ENCODE results near the gene CAP1. TPM values are rescaled to one million over a fixed set of nuclear protein-coding genes. Genes with fewer than 3 reads are reported as not detected.

The CAP1 gene
- total RNA-seq, 1 experiment from 2014 or later, result 255 TPM

- Histone ChIP-seq H3K4me2 (ENCODE audit: insufficient read depth, insufficient read length, low read length) (peak overlapping the region; percentile 95), H3K18ac (ENCODE audit: insufficient read length, low read depth, low read length) (no peak overlapping the region), H3T11ph (ENCODE audit: low read length) (no peak overlapping the region), H3K79me1 (ENCODE audit: insufficient read depth, low read depth, low read length, poor library complexity, severe bottlenecking) (peaks cover 8% of the 10 kb centered on the region), H3K27me3 (ENCODE audit: insufficient read depth, low read length) (no peaks in the 10 kb centered on the region), H3K14ac (ENCODE audit: insufficient read depth, low read length) (no peak overlapping the region), H2BK120ac (ENCODE audit: low read depth, low read length, poor library complexity, severe bottlenecking) (no peak overlapping the region), H2BK15ac (ENCODE audit: low read depth, low read length) (no peak overlapping the region), H3K23ac (ENCODE audit: insufficient read length, low read depth, low read length) (no peak overlapping the region), H3K9ac (ENCODE audit: extremely low read depth, insufficient read length, low read length) (peak overlapping the region; percentile 87), H2BK12ac (ENCODE audit: insufficient read length, low read depth, low read length) (no peak overlapping the region), H3K23me2 (ENCODE audit: insufficient read length, low read depth, low read length, poor library complexity, severe bottlenecking) (peaks cover 14% of the 10 kb centered on the region), H3K4ac (ENCODE audit: low read depth, low read length) (no peak overlapping the region; the same call in 1 of the 2 replicates), H2BK5ac (ENCODE audit: insufficient read length, low read length) (no peak overlapping the region), H3K56ac (ENCODE audit: insufficient read length, low read depth, low read length) (no peak overlapping the region), H4K5ac (ENCODE audit: insufficient read length, low read depth, low read length) (no peak overlapping the region), H3K79me2 (ENCODE audit: insufficient read depth, low read length) (peaks cover 30% of the 10 kb centered on the region), H3K9me3 (ENCODE audit: control insufficient read depth, low read depth, low read length) (no peaks in the 10 kb centered on the region), H3K4me1 (ENCODE audit: insufficient read depth, low read length) (no peaks in the 10 kb centered on the region; the same call in none of the 2 replicates), H2AK5ac (ENCODE audit: insufficient read length, low read length) (no peak overlapping the region), H2BK20ac (ENCODE audit: low read depth, low read length, poor library complexity, severe bottlenecking) (no peak overlapping the region), H3K27ac (ENCODE audit: insufficient read length, low read depth, low read length) (no peak overlapping the region), H4K20me1 (ENCODE audit: control insufficient read depth, insufficient read depth, insufficient read length) (no peaks in the 10 kb centered on the region), H2AFZ (ENCODE audit: low read length) (no peak overlapping the region), H4K8ac (replicated peaks; ENCODE audit: insufficient read length, low read depth, low read length) (no peak overlapping the region), H4K91ac (ENCODE audit: insufficient read length, low read depth, low read length) (no peak overlapping the region)
- H3K4me1 Mint-ChIP-seq, result peaks cover 15 to 23% of the 10 kb centered on the region in 2 experiments
- no peaks in the 10 kb centered on the region for H3K9me3 Mint-ChIP-seq
- peak overlapping the region; percentile 94 to 97 for H3K4me3 Mint-ChIP-seq
- no peaks in the 10 kb centered on the region for H3K27me3 Mint-ChIP-seq (ENCODE audit: low read depth)
- WGBS (ENCODE audit: extremely low coverage, insufficient read length, low lambda C conversion rate), result no CpG with 5 or more reads among the region's 5 CpGs
- peaks cover 15 to 32% (median 17%) of the 10 kb centered on the region in 3 experiments for H3K36me3 Mint-ChIP-seq (ENCODE audit: insufficient read depth in 1 of 3, low read depth in 3 of 3)
- TF ChIP-seq CTCF (conservative IDR thresholded peaks at IDR 0.05), result no peak
- peak overlapping the region; percentile 29 to 93 (median 75); a peak in 5 of 7 replicates for H3K27ac Mint-ChIP-seq
- no peak for DNase-seq
These were observed 923 bp downstream of the CAP1 start for GRCh38 chr1:40041466-40041838.
